ENCODE results near the gene KRTAP1-3.

DNA sequence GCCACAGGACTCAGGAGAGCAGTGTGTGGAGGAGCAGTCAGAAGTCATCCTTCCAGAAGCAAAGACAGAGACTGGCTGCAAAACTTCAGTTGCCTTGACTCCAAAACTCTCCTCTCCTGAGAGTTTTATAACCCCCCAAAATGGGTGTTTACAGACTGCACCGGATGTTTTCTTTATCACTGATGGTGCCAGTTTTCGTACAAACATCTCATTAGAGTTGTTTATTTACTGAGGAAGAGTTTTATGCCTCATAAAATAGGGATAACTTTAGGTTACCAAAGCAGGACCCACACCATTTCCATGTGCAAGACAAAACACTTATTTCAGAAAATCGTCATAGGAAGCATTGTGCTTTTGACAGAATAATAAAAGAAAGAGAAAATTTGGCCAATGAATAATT is 50.4 kb downstream of the KRTAP1-3 start, which contains the start of gene KRT40:
- TF ChIP-seq POLR2A (IDR thresholded peaks at IDR 0.05), result no peak
- TF ChIP-seq, protein P1, sequence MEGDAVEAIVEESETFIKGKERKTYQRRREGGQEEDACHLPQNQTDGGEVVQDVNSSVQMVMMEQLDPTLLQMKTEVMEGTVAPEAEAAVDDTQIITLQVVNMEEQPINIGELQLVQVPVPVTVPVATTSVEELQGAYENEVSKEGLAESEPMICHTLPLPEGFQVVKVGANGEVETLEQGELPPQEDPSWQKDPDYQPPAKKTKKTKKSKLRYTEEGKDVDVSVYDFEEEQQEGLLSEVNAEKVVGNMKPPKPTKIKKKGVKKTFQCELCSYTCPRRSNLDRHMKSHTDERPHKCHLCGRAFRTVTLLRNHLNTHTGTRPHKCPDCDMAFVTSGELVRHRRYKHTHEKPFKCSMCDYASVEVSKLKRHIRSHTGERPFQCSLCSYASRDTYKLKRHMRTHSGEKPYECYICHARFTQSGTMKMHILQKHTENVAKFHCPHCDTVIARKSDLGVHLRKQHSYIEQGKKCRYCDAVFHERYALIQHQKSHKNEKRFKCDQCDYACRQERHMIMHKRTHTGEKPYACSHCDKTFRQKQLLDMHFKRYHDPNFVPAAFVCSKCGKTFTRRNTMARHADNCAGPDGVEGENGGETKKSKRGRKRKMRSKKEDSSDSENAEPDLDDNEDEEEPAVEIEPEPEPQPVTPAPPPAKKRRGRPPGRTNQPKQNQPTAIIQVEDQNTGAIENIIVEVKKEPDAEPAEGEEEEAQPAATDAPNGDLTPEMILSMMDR (IDR thresholded peaks at IDR 0.05 in 8 of 11, conservative IDR thresholded peaks at IDR 0.05 in 3 of 11), result no peak
